Neural progenitor cell (in vitro differentiated cells): ENCODE results near the gene SMOC2. TPM values are rescaled to one million over a fixed set of nuclear protein-coding genes. Genes with fewer than 3 reads are reported as not detected.

Source experiments
- DNase-seq: peaks from one replicate; pipeline ENCODE4 v3.0.0-alpha.2; 2016; ENCODE audit warnings: low spot score
- H2AFZ ChIP-seq: fragments of 200-600 bp; sonication (generic); replicated peaks from 2 replicates; pipeline ENCODE4 v1.6.1; 2016; ENCODE audit warnings: antibody characterized with exemption
- H3F3A ChIP-seq: fragments of 200-600 bp; sonication (generic); 2 replicates; pipeline ENCODE4 v1.6.1; 2016; ENCODE audit warnings: antibody characterized with exemption, low read depth
- H3K27ac ChIP-seq: fragments of 200-600 bp; sonication (generic); 2 replicates; pipeline ENCODE4 v1.5.1; 2016; ENCODE audit warnings: mild to moderate bottlenecking
- H3K27me3 ChIP-seq: fragments of 200-600 bp; sonication (generic); 2 replicates; pipeline ENCODE4 v1.6.1; 2016; ENCODE audit warnings: mild to moderate bottlenecking, moderate library complexity
- H3K36me3 ChIP-seq: fragments of 200-600 bp; sonication (generic); 2 replicates; pipeline ENCODE4 v1.5.1; 2016
- H3K4me1 ChIP-seq: fragments of 200-600 bp; sonication (generic); 2 replicates; pipeline ENCODE4 v1.6.1; 2016; ENCODE audit warnings: mixed run types
- H3K4me2 ChIP-seq: fragments of 200-600 bp; sonication (generic); 2 replicates; pipeline ENCODE4 v1.6.1; 2016
- H3K4me3 ChIP-seq: fragments of 200-600 bp; sonication (generic); 2 replicates; pipeline ENCODE4 v1.5.1; 2016
- H3K79me2 ChIP-seq: fragments of 200-600 bp; sonication (generic); 2 replicates; pipeline ENCODE4 v1.6.1; 2016; ENCODE audit warnings: low read depth
- H3K9ac ChIP-seq: fragments of 200-600 bp; sonication (generic); 2 replicates; pipeline ENCODE4 v1.6.1; 2016
- H3K9me3 ChIP-seq: fragments of 200-600 bp; sonication (generic); 2 replicates; pipeline ENCODE4 v1.5.1; 2016; ENCODE audit warnings: low read depth
- H4K20me1 ChIP-seq: fragments of 200-600 bp; sonication (generic); 2 replicates; pipeline ENCODE4 v1.6.1; 2016; ENCODE audit warnings: low read depth
- H3K27ac Mint-ChIP-seq: 3 replicates; pipeline ENCODE4 v1.8.0; 2021; ENCODE audit warnings: mixed read lengths
- H3K27me3 Mint-ChIP-seq: 2 replicates; pipeline ENCODE4 v1.8.0; 2022; ENCODE audit warnings: low read depth, mild to moderate bottlenecking, inconsistent platforms, moderate library complexity, mixed read lengths; ENCODE audit not compliant: insufficient read depth
- H3K36me3 Mint-ChIP-seq: 3 replicates; pipeline ENCODE4 v1.8.0; 2021; ENCODE audit warnings: mixed read lengths
- H3K4me1 Mint-ChIP-seq: 3 replicates; pipeline ENCODE4 v1.8.0; 2021; ENCODE audit warnings: mixed read lengths
- H3K4me3 Mint-ChIP-seq: 3 replicates; pipeline ENCODE4 v1.8.0; 2021; ENCODE audit warnings: mild to moderate bottlenecking, moderate library complexity, mixed read lengths
- H3K9me3 Mint-ChIP-seq: 3 replicates; pipeline ENCODE4 v1.8.0; 2020; ENCODE audit warnings: mixed read lengths
- EZH2 ChIP-seq: fragments of 200-600 bp; sonication (generic); IDR thresholded peaks from 2 replicates; pipeline ENCODE4 v1.6.1; 2017; ENCODE audit warnings: antibody characterized with exemption, mild to moderate bottlenecking, moderate library complexity
- EZH2phosphoT487 ChIP-seq: fragments of 200-600 bp; sonication (generic); IDR thresholded peaks from 2 replicates; pipeline ENCODE4 v1.6.1; 2017; ENCODE audit warnings: antibody characterized with exemption
- total RNA-seq: library from RNA; depleted of rRNA; stranded (reverse); fragments of >200 nt; gene quantifications from 2 replicates; pipeline ENCODE4 v1.2.3, GENCODE V29; 2015; ENCODE audit warnings: low replicate concordance
- TF ChIP-seq, protein P1 (sequence below): fragments of 200-600 bp; sonication (generic); IDR thresholded peaks from 2 replicates; pipeline ENCODE4 v1.5.1; 2017; ENCODE audit warnings: antibody characterized with exemption, mild to moderate bottlenecking

The SMOC2 gene
- total RNA-seq, 1 donor from 2014 or later: 0.75 TPM

- H3K4me1 Mint-ChIP-seq: peaks cover 32% of the 10 kb centered on the region
- Histone ChIP-seq H4K20me1 (no peaks in the 10 kb centered on the region), H3K27ac (no peak overlapping the region), H3K4me1 (no peaks in the 10 kb centered on the region), H2AFZ (no peak overlapping the region), H3K4me2 (no peak overlapping the region), H3K79me2 (no peaks in the 10 kb centered on the region), H3K36me3 (no peaks in the 10 kb centered on the region), H3F3A (no peaks in the 10 kb centered on the region), H3K9ac (no peak overlapping the region), H3K9me3 (no peaks in the 10 kb centered on the region), H3K4me3 (no peak overlapping the region), H3K27me3 (no peaks in the 10 kb centered on the region)
- no peaks in the 10 kb centered on the region for H3K36me3 Mint-ChIP-seq
- no peak for TF ChIP-seq EZH2phosphoT487
- TF ChIP-seq, protein P1, sequence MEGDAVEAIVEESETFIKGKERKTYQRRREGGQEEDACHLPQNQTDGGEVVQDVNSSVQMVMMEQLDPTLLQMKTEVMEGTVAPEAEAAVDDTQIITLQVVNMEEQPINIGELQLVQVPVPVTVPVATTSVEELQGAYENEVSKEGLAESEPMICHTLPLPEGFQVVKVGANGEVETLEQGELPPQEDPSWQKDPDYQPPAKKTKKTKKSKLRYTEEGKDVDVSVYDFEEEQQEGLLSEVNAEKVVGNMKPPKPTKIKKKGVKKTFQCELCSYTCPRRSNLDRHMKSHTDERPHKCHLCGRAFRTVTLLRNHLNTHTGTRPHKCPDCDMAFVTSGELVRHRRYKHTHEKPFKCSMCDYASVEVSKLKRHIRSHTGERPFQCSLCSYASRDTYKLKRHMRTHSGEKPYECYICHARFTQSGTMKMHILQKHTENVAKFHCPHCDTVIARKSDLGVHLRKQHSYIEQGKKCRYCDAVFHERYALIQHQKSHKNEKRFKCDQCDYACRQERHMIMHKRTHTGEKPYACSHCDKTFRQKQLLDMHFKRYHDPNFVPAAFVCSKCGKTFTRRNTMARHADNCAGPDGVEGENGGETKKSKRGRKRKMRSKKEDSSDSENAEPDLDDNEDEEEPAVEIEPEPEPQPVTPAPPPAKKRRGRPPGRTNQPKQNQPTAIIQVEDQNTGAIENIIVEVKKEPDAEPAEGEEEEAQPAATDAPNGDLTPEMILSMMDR: no peak
- TF ChIP-seq EZH2: no peak
- no peak overlapping the region for H3K27ac Mint-ChIP-seq
- no peaks in the 10 kb centered on the region for H3K9me3 Mint-ChIP-seq
- H3K27me3 Mint-ChIP-seq: no peaks in the 10 kb centered on the region
- no peak for DNase-seq
- H3K4me3 Mint-ChIP-seq: no peak overlapping the region
Observed at GRCh38 chr6:168598251-168599117, 157.5 kb downstream of the SMOC2 start.

DNA sequence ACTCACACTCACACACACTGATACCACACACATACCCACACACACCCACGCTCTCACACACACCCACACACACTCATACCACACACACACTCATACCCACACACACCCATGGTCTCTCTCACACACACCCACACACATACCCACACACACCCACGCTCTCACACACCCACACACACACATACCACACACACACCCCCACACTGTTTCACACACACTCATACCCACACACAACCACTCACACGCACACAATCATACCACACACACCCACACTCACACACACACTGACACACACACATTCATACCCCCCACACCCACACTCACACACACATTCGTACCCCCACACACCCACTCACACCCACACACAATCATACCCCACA lies 158.1 kb downstream of the SMOC2 start:
- H2AFZ ChIP-seq: no peak overlapping the region
- H3K4me3 ChIP-seq: no peak overlapping the region
- Mint-ChIP-seq H3K4me1 (peaks cover 32% of the 10 kb centered on the region), H3K4me3 (no peak overlapping the region), H3K27me3 (no peaks in the 10 kb centered on the region), H3K27ac (no peak overlapping the region), H3K36me3 (no peaks in the 10 kb centered on the region), H3K9me3 (no peaks in the 10 kb centered on the region)
- no peak overlapping the region for H3K4me2 ChIP-seq
- H3K9ac ChIP-seq: no peak overlapping the region
- H3K79me2 ChIP-seq: no peaks in the 10 kb centered on the region
- H3K9me3 ChIP-seq: no peaks in the 10 kb centered on the region
- H3K36me3 ChIP-seq: no peaks in the 10 kb centered on the region
- H4K20me1 ChIP-seq: no peaks in the 10 kb centered on the region
- H3K27me3 ChIP-seq: no peaks in the 10 kb centered on the region
- no peak overlapping the region for H3K27ac ChIP-seq
- H3K4me1 ChIP-seq: no peaks in the 10 kb centered on the region
- H3F3A ChIP-seq: no peaks in the 10 kb centered on the region
- TF ChIP-seq EZH2phosphoT487: no peak
- TF ChIP-seq EZH2: no peak
- TF ChIP-seq, protein P1: no peak
- DNase-seq: no peak

- Histone ChIP-seq H3K27ac (no peak overlapping the region), H3K9ac (no peak overlapping the region), H3K36me3 (no peaks in the 10 kb centered on the region), H3K79me2 (no peaks in the 10 kb centered on the region), H3K9me3 (no peaks in the 10 kb centered on the region), H3K4me1 (no peaks in the 10 kb centered on the region), H2AFZ (no peak overlapping the region), H4K20me1 (no peaks in the 10 kb centered on the region), H3F3A (no peaks in the 10 kb centered on the region), H3K4me2 (no peak overlapping the region), H3K27me3 (no peaks in the 10 kb centered on the region), H3K4me3 (no peak overlapping the region)
- peaks cover 3% of the 10 kb centered on the region for H3K27me3 Mint-ChIP-seq
- TF ChIP-seq, protein P1: no peak
- TF ChIP-seq EZH2phosphoT487 (no peak), EZH2 (no peak)
- no peak for DNase-seq
- no peak overlapping the region for H3K27ac Mint-ChIP-seq
- no peak overlapping the region for H3K4me3 Mint-ChIP-seq
- H3K9me3 Mint-ChIP-seq: no peaks in the 10 kb centered on the region
- H3K4me1 Mint-ChIP-seq: peaks cover 32% of the 10 kb centered on the region
- no peaks in the 10 kb centered on the region for H3K36me3 Mint-ChIP-seq
Observed at GRCh38 chr6:168599769-168600330, 158.9 kb downstream of the SMOC2 start.
